Measurements from ENCODE around the gene XPR1.

XPR1 gene

GRCh38 chr1:180898441-180899219, 266.8 kb downstream of the XPR1 start:
- DNase-seq: no peak

GRCh38 chr1:180899262-180899661, 267.4 kb downstream of the XPR1 start:
- no peak for DNase-seq

GRCh38 chr1:180901076-180901990, 269.5 kb downstream of the XPR1 start:
- DNase-seq: no peak

- no peak for DNase-seq
Measured at GRCh38 chr1:180902541-180902940, 270.7 kb downstream of the XPR1 start.

GRCh38 chr1:180905927-180906326, 274.1 kb downstream of the XPR1 start:
- no peak for DNase-seq

- no peak for DNase-seq
Measured at GRCh38 chr1:180906511-180906910, 274.7 kb downstream of the XPR1 start.

GRCh38 chr1:180907313-180908055, 275.7 kb downstream of the XPR1 start:
- DNase-seq: no peak

GRCh38 chr1:180908074-180908765, 276.4 kb downstream of the XPR1 start:
- DNase-seq: no peak

- no peak for DNase-seq
Measured at GRCh38 chr1:180909005-180909414, 277.2 kb downstream of the XPR1 start.

GRCh38 chr1:180909462-180909976, 277.7 kb downstream of the XPR1 start:
- no peak for DNase-seq

- no peak for DNase-seq
Measured at GRCh38 chr1:180911640-180912191, 279.9 kb downstream of the XPR1 start.

GRCh38 chr1:180912211-180912800, 280.5 kb downstream of the XPR1 start:
- no peak for DNase-seq

GRCh38 chr1:180912801-180913565, 281.2 kb downstream of the XPR1 start, which contains the start of gene KIAA1614:
TSS of gene KIAA1614 (plus strand) at chr1:180912897. CDS start at chr1:180913244, 347 bp downstream.
- DNase-seq: no peak

GRCh38 chr1:180915426-180915965, 283.7 kb downstream of the XPR1 start:
- DNase-seq: no peak

GRCh38 chr1:180916012-180916770, 284.4 kb downstream of the XPR1 start:
- DNase-seq: no peak

GRCh38 chr1:180916771-180917170, 284.9 kb downstream of the XPR1 start:
- DNase-seq: no peak

GRCh38 chr1:180917306-180918065, 285.7 kb downstream of the XPR1 start:
- DNase-seq: no peak

- DNase-seq: no peak
Measured at GRCh38 chr1:180918519-180918918, 286.7 kb downstream of the XPR1 start.
